IMR-90 (cell line): ENCODE results near the gene OR10G2. TPM values are rescaled to one million over a fixed set of nuclear protein-coding genes. Genes with fewer than 3 reads are reported as not detected.
"Not testable (repeated sequence)": the region's sequence is repeated elsewhere in the genome, so short reads cannot be mapped to it uniquely, and the experiment has no call there.

ENCODE experiments used
- ATAC-seq: fragments of 200-7000 bp; cut with Tn5 transposase; 2 replicates; pipeline ENCODE4 v1.9.1; 2020; ENCODE audit warnings: low read depth, mild to moderate bottlenecking, moderate library complexity
- BruUV-seq: library from RNA; stranded (reverse); fragments of 400-500 nt; replicated peaks from 2 replicates; lab custom pipeline; 2021; lab: Mats Ljungman, UMichigan
- CTCF ChIA-PET: fragments of 300-600 bp; formaldehyde crosslinking; extraction: SDS; loops from one replicate; lab custom pipeline; 2021; ENCODE audit warnings: antibody characterized with exemption; lab: Yijun Ruan, JAX
- POLR2A ChIA-PET: fragments of 300-600 bp; sonication (Branson Sonifier 250); formaldehyde crosslinking; loops from one replicate; lab custom pipeline; 2022; ENCODE audit warnings: antibody characterized with exemption; ENCODE audit not compliant: unreplicated experiment; lab: Charles Lee
- DNase-seq: peaks from one replicate; pipeline ENCODE4 v3.0.0; 2013
- H2AFZ ChIP-seq: replicated peaks from 2 replicates; pipeline ENCODE3; 2013; ENCODE audit warnings: low read length, mild to moderate bottlenecking; ENCODE audit not compliant: poor library complexity
- H2AK5ac ChIP-seq: 2 replicates; pipeline ENCODE4 v1.6.1; 2013; ENCODE audit warnings: low read depth, low read length, inconsistent platforms
- H2AK9ac ChIP-seq: replicated peaks from 2 replicates; pipeline ENCODE3; 2013; ENCODE audit warnings: mild to moderate bottlenecking, low read depth, low read length, moderate library complexity; ENCODE audit not compliant: poor library complexity
- H2BK120ac ChIP-seq: 2 replicates; pipeline ENCODE4 v1.6.1; 2013; ENCODE audit warnings: low read depth, low read length, inconsistent platforms
- H2BK15ac ChIP-seq: 3 replicates; pipeline ENCODE4 v1.6.1; 2013; ENCODE audit warnings: low read depth, low read length, inconsistent platforms
- H2BK20ac ChIP-seq: 2 replicates; pipeline ENCODE4 v1.6.1; 2013; ENCODE audit warnings: low read depth, mild to moderate bottlenecking, inconsistent platforms, low read length, moderate library complexity
- H2BK5ac ChIP-seq: 2 replicates; pipeline ENCODE4 v1.6.1; 2013; ENCODE audit warnings: mild to moderate bottlenecking, low read depth, low read length, inconsistent platforms; ENCODE audit not compliant: poor library complexity, severe bottlenecking
- H3K14ac ChIP-seq: replicated peaks from 2 replicates; pipeline ENCODE4 v1.6.1; 2013; ENCODE audit warnings: low read depth, low read length, inconsistent platforms
- H3K18ac ChIP-seq: 2 replicates; pipeline ENCODE4 v1.6.1; 2013; ENCODE audit warnings: low read depth, low read length, control low read depth
- H3K23ac ChIP-seq: 2 replicates; pipeline ENCODE4 v1.6.1; 2013; ENCODE audit warnings: low read depth, low read length, inconsistent platforms
- H3K27ac ChIP-seq: 2 replicates; pipeline ENCODE4 v1.5.1; 2013; ENCODE audit warnings: mild to moderate bottlenecking, control low read depth, low read length; ENCODE audit not compliant: insufficient read depth
- H3K27me3 ChIP-seq: 2 replicates; pipeline ENCODE4 v1.6.1; 2013; ENCODE audit warnings: low read length; ENCODE audit not compliant: control insufficient read depth, insufficient read depth
- H3K36me3 ChIP-seq: 2 replicates; pipeline ENCODE4 v1.6.1; 2013; ENCODE audit warnings: low read length, mixed read lengths; ENCODE audit not compliant: control insufficient read depth, insufficient read depth
- H3K4ac ChIP-seq: 2 replicates; pipeline ENCODE4 v1.6.1; 2013; ENCODE audit warnings: low read depth, low read length, inconsistent platforms
- H3K4me1 ChIP-seq: 2 replicates; pipeline ENCODE4 v1.6.1; 2013; ENCODE audit warnings: low read length, mixed read lengths; ENCODE audit not compliant: control insufficient read depth, insufficient read depth
- H3K4me2 ChIP-seq: 2 replicates; pipeline ENCODE4 v1.6.1; 2013; ENCODE audit warnings: low read depth, mild to moderate bottlenecking, control low read depth, low read length, moderate library complexity
- H3K4me3 ChIP-seq: 2 replicates; pipeline ENCODE4 v1.5.1; 2013; ENCODE audit warnings: low read depth, mild to moderate bottlenecking, control low read depth, low read length, moderate library complexity; ENCODE audit not compliant: insufficient read depth
- H3K56ac ChIP-seq: 2 replicates; pipeline ENCODE4 v1.6.1; 2013; ENCODE audit warnings: low read length, inconsistent platforms; ENCODE audit not compliant: insufficient read depth; ENCODE audit errors: extremely low read depth
- H3K79me1 ChIP-seq, 2 experiments: 2 replicates each; pipeline ENCODE4 v1.6.1; 2013; ENCODE audit warnings: low read length in 2 of 2, inconsistent platforms in 1 of 2, low read depth in 1 of 2
- H3K9ac ChIP-seq: 2 replicates; pipeline ENCODE4 v1.6.1; 2013; ENCODE audit warnings: low read depth, low read length, control low read depth
- H3K9me1 ChIP-seq: 2 replicates; pipeline ENCODE4 v1.6.1; 2013; ENCODE audit warnings: low read length, inconsistent platforms; ENCODE audit not compliant: insufficient read depth
- H3K9me3 ChIP-seq: 2 replicates; pipeline ENCODE4 v1.6.1; 2013; ENCODE audit warnings: low read length; ENCODE audit not compliant: control insufficient read depth, insufficient read depth
- H4K20me1 ChIP-seq: 2 replicates; pipeline ENCODE4 v1.6.1; 2013; ENCODE audit warnings: low read length, inconsistent platforms; ENCODE audit not compliant: insufficient read depth
- H4K5ac ChIP-seq: 2 replicates; pipeline ENCODE4 v1.6.1; 2013; ENCODE audit warnings: mild to moderate bottlenecking, low read depth, low read length, control low read depth
- H4K8ac ChIP-seq, 2 experiments: 2 replicates each; pipeline ENCODE4 v1.6.1; 2013; ENCODE audit warnings: low read depth in 2 of 2, low read length in 2 of 2, control low read depth in 1 of 2, inconsistent platforms in 1 of 2
- H4K91ac ChIP-seq: 2 replicates; pipeline ENCODE4 v1.6.1; 2013; ENCODE audit warnings: low read depth, low read length, inconsistent platforms; ENCODE audit not compliant: insufficient read depth
- WGBS, 2 experiments: methylation state at CpG; one replicate each; pipeline versions ENCODE4 v1.1.5 to v1.1.7; 2013; ENCODE audit warnings: missing lambda C conversion rate in 2 of 2; ENCODE audit not compliant: insufficient read length in 1 of 2; ENCODE audit errors: extremely low coverage in 2 of 2; 5-methylcytosine and 5-hydroxymethylcytosine counted together
- dilution Hi-C: fragments of 300-500 bp; cut with HindIII; formaldehyde crosslinking; loops from one replicate; pipeline ENCODE4 v1.14.3; 2018; ENCODE audit warnings: low sequenced_read_pairs; ENCODE audit not compliant: unreplicated experiment
- in situ Hi-C: fragments of 300-500 bp; cut with MboI; formaldehyde crosslinking; loops from 3 replicates; pipeline ENCODE4 v1.14.3; 2019; ENCODE audit warnings: low sequenced_read_pairs, inconsistent platforms, mixed read lengths
- intact Hi-C: fragments of 100-400 bp; cut with micrococcal nuclease; formaldehyde crosslinking; loops from 2 replicates; pipeline ENCODE4 v1.10.0; 2022
- polyA plus RNA-seq, 3 experiments: library from polyadenylated mRNA; depleted of rRNA; stranded (reverse); fragments of >200 nt; gene quantifications; 2 replicates each; pipeline ENCODE4 v1.2.3, GENCODE V29; 2012; ENCODE audit warnings: low replicate concordance in 1 of 3
- total RNA-seq: library from RNA; depleted of rRNA; stranded (reverse); fragments of >200 nt; gene quantifications from 2 replicates; pipeline ENCODE4 v1.2.3, GENCODE V29; 2012

The OR10G2 gene
- total and polyA plus RNA-seq, 2 of the 4 experiments (the other 2 are of a cell fraction), result not detected

- H3K27me3 ChIP-seq, H3K4me2 ChIP-seq, H3K18ac ChIP-seq, H4K20me1 ChIP-seq, dilution Hi-C loops, ATAC-seq, H3K79me1 ChIP-seq, H3K23ac ChIP-seq, H2AK9ac ChIP-seq, in situ Hi-C loops, H2AFZ ChIP-seq, H3K4ac ChIP-seq, H3K4me1 ChIP-seq, DNase-seq, H2BK120ac ChIP-seq, H4K91ac ChIP-seq, H2BK20ac ChIP-seq, H3K9me1 ChIP-seq, POLR2A ChIA-PET, BruUV-seq, CTCF ChIA-PET, H2AK5ac ChIP-seq, H3K9me3 ChIP-seq, H3K9ac ChIP-seq, H3K14ac ChIP-seq, H4K5ac ChIP-seq, H2BK5ac ChIP-seq, H3K36me3 ChIP-seq, H3K4me3 ChIP-seq, intact Hi-C loops, H3K27ac ChIP-seq, H4K8ac ChIP-seq, H3K56ac ChIP-seq, H2BK15ac ChIP-seq: not testable (repeated sequence)
- 90% methylated on average over 2 of the region's 8 CpGs; no CpG with 5 or more reads in 1 of the 2 experiments for WGBS, 2 experiments
These were observed 32.6 kb downstream of the OR10G2 start for GRCh38 chr14:21602181-21602580.
